Iris pigment epithelial cell (primary cell): ENCODE measurements around the gene FLACC1.
"Not testable (repeated sequence)": the region's sequence is repeated elsewhere in the genome, so short reads cannot be mapped to it uniquely, and the experiment has no call there.

ENCODE experiments used
- DNase-seq: peaks from one replicate; pipeline ENCODE4 v3.0.0-alpha.2; 2011; ENCODE audit warnings: low read depth

The FLACC1 gene

DNA sequence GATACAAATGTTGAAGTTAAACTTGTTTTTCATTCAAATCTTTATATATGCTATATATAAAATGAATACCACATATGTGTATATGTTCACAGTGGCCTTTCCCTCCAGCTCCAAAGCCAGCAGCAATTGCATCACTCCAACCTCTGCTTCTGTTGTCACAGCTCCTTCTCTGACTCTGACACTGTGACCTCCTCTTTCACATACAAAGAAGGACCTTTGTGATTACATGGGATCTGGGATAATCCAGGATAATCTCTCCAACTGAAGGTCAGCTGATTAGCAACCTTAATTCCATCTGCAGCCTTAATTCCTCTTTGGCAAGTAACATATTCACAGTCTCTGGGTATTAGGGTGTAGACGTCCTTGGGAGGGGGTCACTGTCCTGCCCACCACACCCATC lies 8.4 kb downstream of the FLACC1 start:
- DNase-seq = no peak

DNA sequence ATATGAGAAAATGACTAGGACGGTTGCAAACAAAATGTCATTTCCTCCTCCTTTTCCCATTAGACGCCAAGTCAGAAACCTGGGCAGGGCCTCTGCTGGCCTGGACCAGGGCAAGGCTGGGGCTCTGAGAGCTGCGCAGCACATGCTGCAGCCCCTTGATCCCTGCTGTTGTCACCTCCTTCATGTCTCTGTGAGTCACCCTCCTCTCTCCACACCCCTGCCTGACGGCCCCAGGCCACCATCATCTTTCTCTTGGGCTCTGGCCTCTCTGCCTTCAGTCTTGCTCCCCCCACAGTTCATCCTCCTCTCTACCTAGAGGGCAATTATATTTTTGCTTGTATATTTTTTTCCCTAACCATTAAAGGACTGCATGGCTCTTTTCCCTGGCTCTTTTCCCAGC lies 10.0 kb downstream of the FLACC1 start:
- DNase-seq = no peak

DNA sequence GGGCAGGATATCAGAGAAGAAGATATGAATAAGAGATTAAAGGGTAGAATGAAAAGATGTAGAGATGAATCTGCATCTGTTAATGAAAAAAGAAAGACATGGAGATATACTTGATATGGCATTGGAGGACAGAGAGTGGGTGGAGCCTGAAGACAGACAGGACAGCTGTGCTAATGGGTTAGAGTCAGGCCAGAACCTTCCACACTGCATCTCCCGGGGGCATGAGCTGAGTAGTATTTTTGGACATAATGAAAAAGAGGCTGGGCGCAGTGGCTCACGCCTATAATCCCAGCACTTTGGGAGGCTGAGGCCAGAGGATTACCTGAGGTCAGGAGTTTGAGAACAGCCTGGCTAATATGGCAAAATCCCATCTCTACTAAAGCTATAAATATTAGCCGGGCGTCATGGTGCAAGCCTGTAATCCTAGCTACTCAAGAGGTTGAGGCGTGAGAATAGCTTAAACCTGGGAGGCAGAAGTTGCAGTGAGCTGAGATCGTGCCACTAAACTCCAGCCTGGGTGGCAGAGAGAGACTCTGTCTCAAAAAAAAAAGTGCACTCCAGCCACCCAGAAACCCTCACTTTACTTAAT lies 11.4 kb downstream of the FLACC1 start:
- no peak for DNase-seq

DNA sequence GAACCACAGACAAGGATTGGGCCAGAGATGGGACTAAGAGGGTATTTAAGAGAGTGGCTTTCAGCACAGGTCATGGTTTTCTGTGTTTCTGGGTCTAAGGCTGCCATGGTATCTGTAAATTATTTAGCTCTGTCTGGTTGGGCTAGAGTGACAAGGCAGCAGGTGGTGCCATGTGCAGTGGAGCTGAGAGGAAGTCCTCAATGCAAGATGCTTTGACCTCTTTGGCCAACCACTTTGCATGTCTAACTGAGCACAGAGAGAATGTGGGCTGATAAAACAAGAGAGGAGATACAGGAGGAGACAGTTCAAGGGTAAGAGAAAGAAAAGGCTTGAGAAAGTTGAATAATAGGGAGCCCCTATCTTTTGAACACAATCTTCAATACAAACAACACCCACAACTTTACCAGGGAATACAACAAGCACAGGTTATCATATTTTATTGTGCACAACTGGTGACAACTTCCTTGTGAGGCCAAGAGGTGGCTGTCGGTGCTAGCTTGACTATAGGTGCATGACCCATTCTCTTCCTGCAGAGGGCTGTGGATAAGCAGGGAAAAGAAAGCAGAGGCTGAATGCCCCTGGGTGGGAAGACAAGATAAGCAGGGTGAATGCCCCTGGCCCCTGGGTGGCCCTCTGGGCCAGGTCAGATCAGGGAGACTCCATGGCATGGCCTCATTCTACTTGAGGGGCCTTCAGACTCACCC lies 12.3 kb downstream of the FLACC1 start:
- no peak for DNase-seq

DNA sequence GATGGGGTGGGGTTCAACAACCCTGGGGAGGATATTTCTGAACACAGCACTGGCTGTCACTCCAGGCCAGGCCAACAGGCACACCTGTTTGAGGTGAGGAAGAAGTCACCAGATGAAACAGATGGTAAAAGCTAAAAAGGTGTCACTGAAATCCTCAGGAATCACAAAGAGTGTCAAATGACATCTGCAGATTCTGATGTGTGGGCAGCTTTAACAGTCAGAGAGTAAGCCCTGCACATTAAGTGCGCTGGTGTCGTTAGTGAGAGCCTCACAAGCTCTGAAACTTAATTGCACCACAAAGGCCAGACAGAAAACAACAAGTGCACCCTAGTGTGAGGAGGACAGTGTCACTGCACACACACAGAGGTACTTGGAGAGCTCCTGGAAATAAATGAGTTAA lies 13.6 kb downstream of the FLACC1 start:
- DNase-seq = no peak

DNA sequence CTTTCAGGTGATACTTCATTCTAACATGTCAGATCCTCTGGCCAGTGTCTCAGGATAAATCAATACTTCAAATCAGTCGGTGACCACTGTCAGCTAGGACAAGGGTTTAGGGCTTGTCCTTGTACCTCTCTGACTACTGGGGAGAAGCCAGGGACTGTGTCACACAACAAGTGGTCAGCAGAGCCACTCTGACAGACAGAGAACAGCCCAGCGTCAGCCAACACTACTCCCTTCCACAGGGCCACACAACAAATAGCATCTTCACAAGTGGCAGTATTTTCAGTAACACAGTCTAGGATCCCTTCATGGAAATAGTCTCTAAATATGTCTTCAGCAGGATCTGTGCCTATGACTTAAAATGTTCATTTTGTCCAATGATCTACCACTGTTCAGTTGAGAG lies 14.2 kb downstream of the FLACC1 start:
- no peak for DNase-seq

DNA sequence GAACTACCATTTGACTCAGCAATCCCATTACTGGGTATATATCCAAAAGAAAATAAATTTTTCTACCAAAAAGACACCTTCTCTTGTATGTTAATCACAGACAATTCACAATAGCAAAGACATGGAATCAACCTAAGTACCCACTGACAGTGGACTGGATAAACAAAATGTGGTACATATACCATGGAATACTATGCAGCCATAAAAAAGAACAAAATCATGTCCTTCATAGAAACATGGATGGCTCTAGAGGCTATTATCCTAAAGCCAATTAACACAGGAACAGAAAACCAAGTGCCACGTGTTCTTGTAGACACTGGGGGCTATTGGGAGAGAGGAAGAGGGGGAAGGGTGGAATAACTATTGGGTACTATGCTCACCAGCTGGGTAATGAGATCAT lies 27.7 kb downstream of the FLACC1 start:
- DNase-seq = no peak

DNA sequence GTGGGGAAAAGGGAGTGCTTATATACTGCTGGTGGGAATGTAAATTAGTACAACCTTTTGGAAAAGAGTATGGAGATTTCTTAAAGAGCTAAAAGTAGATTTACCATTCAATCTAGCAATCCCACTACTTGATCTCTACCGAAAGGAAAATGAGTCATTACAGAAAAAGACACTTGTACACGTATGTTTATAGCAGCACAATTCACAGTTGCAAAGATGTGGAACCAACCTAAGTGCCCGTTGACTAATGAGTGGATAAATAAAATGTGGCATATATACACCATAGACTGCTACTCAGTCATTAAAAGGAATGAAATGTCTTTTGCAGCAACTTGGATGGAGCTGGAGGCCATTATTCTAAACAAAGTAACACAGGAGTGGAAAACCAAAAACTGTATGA lies 29.5 kb downstream of the FLACC1 start:
- DNase-seq = no peak

DNA sequence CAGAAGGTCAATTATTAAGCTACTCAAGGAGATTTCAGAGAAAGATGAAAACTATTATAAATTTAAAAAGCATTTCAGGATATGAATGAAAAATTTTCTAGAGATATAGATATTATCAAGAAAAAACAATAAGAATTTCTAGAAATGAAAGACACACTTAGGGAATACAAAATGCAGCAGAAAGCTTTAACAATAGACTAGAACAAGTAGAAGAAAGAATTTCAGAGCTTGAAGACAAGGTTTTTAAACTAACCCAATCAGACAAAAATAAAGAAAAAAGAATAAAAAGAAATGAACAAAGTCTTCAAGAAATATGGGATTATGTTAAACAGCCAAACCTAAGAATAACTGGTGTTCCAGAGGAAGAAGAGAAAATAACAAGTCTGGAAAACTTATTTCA lies 34.4 kb downstream of the FLACC1 start:
- DNase-seq = no peak

DNA sequence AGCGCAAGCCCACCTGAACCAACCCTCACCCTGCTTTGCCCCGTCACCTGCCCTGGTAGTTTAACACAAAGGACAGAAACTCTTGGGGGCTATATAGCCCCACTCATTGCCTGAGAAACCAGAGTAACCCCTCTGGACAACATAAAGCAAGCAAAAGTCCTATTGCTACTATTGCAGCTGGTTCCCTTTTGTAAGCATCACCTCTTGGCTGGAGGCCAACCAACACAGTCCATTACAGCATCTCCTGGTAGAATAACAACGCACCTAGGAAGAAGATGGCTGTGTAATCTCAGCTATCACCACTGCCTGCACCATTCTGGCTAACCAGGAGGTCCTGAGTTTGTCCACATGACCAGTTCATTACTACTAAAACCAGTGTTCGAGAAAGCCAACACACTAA lies 36.4 kb downstream of the FLACC1 start:
- DNase-seq = peak; percentile 24

DNA sequence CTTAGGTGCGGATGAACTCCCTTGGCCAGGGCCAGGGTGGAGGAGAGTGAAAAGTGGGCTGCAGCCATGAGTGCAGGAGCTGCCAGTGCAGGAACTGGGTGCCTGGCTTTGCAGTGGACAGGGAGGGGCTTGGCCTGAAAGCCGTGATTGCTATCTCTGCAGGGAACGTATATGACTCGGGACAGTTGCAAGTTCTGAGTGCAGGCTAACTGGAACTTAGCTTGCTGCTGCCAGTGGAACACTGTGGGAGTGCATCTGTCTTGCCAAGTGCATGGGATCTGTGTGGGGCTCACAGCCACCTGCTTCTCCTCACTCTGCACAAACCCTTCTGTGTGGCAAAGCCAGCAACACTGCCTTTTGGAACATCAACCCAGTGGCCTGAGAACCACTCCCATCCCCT lies 36.9 kb downstream of the FLACC1 start:
- DNase-seq = no peak

DNA sequence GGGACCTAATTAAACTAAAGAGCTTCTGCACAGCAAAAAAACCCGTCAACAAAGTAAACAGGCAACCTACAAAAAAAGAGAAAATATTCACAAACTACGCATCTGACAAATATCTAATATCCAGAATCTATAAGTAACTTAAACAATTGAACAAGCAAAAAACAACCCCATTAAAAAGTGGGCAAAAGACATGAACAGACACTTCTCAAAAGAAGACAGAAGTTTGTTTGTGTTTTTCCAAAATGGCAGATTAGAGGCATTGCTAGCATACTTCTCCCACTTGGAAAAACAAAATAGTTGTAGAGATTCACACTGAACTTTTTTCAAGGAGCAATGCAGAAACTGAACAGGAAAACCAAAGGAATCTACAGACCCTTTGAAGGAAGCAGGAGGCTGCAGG lies 37.6 kb downstream of the FLACC1 start:
- DNase-seq = no peak

DNA sequence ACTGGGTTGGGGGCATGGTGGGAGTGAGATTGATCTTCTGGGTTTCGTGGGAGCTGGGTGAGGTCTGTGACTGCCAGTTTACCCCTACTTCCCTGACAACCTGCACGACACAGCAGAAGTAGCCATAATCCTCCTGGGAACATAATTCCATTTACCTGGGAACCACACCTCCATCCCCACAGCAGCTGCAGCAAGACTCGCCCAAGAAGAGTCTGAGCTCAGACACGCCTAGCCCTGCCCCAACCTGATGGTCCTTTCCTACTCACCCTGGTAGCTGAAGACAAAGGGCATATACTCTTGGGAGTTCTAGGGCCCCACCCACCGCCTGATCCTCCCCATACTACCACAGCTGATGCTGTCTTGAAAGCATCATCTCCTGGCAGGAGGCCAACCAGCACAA lies 43.8 kb downstream of the FLACC1 start:
- no peak for DNase-seq

DNA sequence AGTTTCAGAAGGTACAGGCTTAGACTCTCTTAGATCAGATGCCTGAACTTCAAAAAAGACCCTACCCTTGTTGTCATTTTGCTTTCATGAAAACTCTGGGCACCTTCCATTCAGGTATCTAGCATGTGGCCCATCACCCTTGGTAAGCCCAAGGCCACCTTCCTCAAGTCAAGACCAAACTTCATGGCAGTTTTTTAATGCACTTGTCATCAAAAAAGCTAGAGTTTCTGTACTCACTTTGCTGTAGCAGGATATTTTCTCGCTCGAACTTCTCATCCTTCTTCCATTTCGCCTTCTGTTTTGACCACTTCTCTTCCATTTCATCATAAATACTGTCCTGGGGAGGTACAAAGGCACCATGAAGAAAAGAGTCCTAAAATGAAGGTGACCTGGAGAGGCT lies 48.2 kb downstream of the FLACC1 start:
- no peak for DNase-seq

DNA sequence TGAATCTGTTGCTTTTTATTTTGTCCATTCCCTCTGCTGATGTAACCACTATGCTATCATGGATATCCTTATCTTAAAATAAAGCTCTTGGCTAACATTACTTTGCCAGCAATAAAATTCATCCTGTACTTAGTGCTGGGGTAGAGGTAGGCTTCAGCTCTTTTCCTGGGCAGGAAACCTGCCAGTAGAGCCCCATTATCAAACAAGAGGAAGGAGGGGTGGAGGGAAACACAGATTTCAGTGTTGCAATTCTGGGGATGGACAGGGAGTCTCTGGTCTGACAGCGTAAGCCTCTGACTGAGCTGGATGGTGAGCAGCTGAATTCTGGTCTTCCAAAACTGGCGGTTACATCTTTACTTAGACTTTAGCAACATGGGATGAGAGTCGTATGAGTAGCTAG lies 49.3 kb downstream of the FLACC1 start:
- no peak for DNase-seq

DNA sequence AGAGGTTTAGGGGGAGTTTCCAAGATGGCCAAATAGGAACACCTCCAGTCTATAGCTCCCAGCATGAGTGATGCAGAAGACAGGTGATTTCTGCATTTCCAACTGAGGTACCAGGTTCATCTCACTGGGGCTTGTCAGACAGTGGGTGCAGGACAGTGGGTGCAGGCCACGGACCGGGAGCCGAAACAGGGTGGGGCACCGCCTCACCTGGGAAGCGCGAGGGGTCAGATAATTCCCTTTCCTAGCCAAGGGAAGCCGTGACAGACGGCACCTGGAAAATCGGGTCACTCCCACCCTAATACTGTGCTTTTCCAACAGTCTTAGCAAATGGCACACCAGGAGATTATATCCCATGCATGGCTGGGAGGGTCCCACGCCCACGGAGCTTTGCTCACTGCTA lies 57.2 kb downstream of the FLACC1 start:
- DNase-seq = not testable (repeated sequence)

DNA sequence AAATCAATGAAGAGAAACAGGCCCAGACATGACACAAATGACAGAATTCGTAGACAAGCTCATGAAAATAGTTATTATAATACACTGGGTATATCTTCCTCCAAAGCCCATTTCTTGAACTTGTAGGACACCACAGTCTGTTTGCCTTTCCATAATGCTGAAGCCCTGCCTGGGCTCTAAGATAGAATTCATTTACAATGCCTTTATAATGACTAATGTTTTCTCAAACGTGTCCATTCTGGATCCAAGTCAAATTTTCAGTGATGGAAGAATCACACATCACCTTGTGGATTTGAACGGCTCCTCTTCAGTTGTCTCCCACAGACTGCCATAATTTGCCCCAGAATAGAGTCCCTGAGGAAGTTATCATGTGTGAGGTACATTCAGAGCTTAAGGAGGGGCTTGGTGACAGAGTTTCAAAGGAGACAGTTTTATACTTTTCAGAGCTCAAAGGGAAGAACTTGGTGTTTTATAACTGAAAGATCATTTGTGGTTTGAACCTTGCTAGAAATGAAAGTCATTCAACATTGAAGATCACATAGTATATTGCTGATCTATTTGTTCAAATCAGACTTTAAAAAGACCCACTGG lies 58.6 kb downstream of the FLACC1 start:
- peak; percentile 57 for DNase-seq

DNA sequence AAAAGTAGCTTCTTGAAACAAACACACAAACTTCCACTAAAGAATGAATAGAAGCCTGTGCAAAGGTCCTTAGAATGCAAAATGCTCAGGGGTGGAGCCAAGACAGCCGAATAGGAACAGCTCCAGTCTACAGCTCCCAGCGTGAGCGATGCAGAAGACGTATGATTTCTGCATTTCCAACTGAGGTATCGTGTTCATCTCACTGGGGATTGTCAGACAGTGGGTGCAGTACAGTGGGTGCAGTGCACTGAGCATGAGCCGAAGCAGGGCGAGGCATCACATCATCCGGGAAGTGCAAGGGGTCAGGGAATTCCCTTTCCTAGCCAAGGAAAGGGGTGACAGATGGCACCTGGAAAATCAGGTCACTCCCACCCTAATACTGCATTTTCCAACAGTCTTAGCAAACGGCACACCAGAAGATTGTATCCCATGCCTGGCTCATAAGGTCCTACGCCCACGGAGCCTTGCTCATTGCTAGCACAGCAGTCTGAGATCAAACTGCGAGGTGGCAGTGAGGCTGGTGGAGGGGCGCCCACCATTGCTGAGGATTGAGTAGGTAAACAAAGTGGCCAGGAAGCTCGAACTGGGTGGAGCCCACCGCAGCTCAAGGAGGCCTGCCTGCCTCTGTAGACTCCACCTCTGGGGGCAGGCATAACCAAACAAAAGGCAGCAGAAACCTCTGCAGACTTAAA lies 66.5 kb downstream of the FLACC1 start:
- DNase-seq = not testable (repeated sequence)

DNA sequence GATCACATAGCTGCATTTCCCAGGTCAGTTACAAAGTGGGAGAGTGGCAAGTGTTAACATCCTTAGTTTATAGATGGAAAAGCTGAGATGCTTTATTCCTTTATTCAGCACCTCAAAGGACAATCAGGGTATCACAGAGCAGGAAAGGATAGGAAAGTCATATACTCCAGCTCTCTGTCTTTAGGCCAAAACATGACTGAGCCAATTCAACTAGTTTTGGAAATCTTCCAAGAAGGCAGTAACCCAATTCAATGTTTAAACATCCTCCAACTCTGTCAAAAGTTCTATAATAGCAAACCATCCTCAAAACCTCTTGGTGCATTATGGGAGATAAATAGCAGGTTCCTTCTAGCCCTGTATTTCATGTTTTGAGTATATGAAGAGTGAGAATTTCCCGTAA lies 71.6 kb downstream of the FLACC1 start:
- DNase-seq = no peak

DNA sequence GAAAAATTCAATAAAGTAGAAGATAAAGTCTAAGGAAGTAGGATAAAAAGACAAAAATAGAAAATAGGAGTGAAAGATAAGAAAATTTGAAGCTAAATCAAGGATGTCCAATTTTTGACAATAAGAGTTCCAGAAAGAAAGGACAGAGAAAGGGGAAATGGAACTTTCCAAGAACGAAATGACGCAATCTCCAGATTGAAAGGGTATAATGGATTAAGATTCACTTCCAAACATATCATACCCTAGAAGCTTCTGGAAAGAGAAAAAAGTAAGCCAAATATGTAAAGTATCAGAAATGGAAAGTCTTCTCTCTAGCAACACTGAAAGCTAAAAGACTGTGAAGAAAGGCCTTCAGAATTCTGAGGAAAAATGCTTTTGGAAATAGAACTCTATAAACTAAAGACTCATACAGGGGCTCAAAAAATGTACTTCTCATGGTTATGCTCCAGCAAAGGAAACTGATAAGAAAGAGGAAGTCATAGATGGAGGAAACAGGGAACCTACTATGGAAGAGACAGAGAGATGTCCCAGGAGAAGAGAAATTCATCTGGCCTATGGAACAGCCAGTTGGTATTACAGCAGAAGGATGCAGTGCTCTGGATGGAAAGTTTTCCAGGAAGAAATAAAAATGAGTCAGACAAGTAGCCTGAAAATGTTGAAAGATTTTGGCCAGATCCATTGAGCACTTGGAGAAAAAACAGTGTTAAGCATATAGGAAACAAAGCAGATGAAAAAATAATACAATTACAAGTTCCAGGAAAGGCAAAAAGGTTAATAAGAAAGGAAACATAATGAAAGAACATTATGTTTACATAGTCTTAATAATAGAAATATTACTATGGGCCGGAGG lies 76.7 kb downstream of the FLACC1 start:
- DNase-seq = no peak

DNA sequence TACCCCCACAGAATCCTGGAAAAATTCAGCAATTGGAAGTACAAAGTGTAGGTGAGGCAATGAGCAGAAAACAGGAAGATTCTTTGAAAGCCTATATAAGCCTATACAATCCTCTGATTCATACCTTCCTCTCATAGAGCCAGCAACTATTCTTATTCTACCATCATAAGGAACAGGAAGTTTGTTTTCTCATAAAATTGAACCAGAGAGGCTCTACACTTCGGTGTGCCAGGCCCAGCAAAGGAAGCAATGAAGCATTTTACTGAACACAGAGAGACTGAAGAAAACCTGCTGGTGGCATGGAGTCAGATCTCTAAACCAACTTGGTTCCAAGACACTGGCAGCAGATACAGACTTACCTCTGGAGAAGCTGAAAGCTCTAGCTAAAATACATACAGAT lies 78.1 kb downstream of the FLACC1 start:
- no peak for DNase-seq

DNA sequence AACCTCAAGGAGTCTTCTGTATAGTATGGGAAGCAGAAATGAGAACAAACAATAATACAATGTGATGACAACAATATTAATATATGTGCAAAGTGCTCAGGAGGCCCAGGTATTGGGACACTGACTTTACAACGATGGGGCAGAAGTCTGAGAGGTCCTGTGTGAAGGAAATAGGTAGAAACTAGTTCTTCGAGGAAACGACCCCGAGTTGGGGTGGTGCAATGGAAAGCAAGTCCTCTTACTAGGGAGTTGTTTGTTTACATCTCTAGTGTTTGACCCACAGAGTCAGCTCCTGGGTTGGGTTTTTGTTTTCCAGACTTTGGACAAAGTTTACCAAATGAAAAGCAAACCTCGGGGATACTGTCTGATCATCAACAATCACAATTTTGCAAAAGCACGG lies 80.6 kb downstream of the FLACC1 start:
- no peak for DNase-seq
